ENCODE measurements around the gene VCL.

DNA sequence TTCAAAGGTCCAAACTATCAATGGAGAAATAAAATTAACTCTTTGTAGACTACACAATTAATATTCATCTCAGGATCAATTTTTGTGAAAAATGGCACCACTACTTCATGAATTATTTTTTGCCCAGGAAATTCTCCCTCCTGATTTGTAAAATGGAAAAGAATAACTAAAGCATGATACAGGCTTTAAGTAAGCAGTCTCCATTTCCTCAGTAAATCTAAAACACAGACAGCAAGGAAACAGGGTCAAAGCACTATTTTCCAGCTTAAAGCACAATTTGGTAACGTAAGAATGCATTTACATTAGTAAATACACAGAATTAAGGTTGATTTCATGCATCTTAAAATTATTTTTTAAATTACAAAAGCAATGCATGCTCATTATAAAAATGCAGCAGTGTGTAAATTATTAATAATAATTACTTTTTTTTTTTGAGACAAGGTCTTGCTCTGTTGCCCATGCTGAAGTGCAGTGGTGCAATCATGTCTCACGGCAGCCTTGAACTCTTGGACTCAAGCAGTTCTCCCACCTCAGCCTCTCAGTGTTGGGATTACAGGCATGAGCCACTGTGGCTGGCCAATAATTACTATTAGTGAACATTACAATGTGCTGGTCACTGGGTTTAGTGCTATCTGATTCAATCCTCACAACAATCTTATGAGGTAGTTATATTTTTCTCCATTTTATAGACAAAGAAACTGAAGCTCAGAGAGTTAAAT, 26.1 kb upstream of the VCL start:
- TF ChIP-seq, protein P1, sequence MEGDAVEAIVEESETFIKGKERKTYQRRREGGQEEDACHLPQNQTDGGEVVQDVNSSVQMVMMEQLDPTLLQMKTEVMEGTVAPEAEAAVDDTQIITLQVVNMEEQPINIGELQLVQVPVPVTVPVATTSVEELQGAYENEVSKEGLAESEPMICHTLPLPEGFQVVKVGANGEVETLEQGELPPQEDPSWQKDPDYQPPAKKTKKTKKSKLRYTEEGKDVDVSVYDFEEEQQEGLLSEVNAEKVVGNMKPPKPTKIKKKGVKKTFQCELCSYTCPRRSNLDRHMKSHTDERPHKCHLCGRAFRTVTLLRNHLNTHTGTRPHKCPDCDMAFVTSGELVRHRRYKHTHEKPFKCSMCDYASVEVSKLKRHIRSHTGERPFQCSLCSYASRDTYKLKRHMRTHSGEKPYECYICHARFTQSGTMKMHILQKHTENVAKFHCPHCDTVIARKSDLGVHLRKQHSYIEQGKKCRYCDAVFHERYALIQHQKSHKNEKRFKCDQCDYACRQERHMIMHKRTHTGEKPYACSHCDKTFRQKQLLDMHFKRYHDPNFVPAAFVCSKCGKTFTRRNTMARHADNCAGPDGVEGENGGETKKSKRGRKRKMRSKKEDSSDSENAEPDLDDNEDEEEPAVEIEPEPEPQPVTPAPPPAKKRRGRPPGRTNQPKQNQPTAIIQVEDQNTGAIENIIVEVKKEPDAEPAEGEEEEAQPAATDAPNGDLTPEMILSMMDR (IDR thresholded peaks at IDR 0.05; ENCODE audit: insufficient read depth, low read length), result no peak
- TF ChIP-seq, protein P2, sequence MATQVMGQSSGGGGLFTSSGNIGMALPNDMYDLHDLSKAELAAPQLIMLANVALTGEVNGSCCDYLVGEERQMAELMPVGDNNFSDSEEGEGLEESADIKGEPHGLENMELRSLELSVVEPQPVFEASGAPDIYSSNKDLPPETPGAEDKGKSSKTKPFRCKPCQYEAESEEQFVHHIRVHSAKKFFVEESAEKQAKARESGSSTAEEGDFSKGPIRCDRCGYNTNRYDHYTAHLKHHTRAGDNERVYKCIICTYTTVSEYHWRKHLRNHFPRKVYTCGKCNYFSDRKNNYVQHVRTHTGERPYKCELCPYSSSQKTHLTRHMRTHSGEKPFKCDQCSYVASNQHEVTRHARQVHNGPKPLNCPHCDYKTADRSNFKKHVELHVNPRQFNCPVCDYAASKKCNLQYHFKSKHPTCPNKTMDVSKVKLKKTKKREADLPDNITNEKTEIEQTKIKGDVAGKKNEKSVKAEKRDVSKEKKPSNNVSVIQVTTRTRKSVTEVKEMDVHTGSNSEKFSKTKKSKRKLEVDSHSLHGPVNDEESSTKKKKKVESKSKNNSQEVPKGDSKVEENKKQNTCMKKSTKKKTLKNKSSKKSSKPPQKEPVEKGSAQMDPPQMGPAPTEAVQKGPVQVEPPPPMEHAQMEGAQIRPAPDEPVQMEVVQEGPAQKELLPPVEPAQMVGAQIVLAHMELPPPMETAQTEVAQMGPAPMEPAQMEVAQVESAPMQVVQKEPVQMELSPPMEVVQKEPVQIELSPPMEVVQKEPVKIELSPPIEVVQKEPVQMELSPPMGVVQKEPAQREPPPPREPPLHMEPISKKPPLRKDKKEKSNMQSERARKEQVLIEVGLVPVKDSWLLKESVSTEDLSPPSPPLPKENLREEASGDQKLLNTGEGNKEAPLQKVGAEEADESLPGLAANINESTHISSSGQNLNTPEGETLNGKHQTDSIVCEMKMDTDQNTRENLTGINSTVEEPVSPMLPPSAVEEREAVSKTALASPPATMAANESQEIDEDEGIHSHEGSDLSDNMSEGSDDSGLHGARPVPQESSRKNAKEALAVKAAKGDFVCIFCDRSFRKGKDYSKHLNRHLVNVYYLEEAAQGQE (IDR thresholded peaks at IDR 0.05; ENCODE audit: insufficient replicate concordance, low read depth), result no peak
- TF ChIP-seq SPI1 (IDR thresholded peaks at IDR 0.05; ENCODE audit: borderline replicate concordance, low read depth) (no peak), GABPA (IDR thresholded peaks at IDR 0.05; ENCODE audit: low read depth) (no peak), POLR2AphosphoS5 (IDR thresholded peaks at IDR 0.05; ENCODE audit: low read depth) (no peak)

All from HL-60 (cell line).